ENCODE data around the gene TMEM117.

GRCh38 chr12:44377443-44378187 is 541.7 kb downstream of the TMEM117 start:
- TF ChIP-seq, protein P1, sequence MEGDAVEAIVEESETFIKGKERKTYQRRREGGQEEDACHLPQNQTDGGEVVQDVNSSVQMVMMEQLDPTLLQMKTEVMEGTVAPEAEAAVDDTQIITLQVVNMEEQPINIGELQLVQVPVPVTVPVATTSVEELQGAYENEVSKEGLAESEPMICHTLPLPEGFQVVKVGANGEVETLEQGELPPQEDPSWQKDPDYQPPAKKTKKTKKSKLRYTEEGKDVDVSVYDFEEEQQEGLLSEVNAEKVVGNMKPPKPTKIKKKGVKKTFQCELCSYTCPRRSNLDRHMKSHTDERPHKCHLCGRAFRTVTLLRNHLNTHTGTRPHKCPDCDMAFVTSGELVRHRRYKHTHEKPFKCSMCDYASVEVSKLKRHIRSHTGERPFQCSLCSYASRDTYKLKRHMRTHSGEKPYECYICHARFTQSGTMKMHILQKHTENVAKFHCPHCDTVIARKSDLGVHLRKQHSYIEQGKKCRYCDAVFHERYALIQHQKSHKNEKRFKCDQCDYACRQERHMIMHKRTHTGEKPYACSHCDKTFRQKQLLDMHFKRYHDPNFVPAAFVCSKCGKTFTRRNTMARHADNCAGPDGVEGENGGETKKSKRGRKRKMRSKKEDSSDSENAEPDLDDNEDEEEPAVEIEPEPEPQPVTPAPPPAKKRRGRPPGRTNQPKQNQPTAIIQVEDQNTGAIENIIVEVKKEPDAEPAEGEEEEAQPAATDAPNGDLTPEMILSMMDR (IDR thresholded peaks at IDR 0.05; ENCODE audit: low read depth, low read length) = no peak
- TF ChIP-seq POLR2A (IDR thresholded peaks at IDR 0.05; ENCODE audit: extremely low read depth, insufficient read length) (no peak), MYC (IDR thresholded peaks at IDR 0.05; ENCODE audit: low read depth, low read length) (no peak), MAX (IDR thresholded peaks at IDR 0.05; ENCODE audit: low read depth, low read length) (no peak)

All from NB4 (cell line).